CD4-positive, alpha-beta T cell treated with Interferon alpha-2 for 1 hour (primary cell): Measurements from ENCODE around the gene SLC25A26.

Source experiments
- DNase-seq, 2 donors: peaks; one replicate each; pipeline ENCODE4 v3.0.0-alpha.2; 2020 to 2022

SLC25A26 gene

DNA sequence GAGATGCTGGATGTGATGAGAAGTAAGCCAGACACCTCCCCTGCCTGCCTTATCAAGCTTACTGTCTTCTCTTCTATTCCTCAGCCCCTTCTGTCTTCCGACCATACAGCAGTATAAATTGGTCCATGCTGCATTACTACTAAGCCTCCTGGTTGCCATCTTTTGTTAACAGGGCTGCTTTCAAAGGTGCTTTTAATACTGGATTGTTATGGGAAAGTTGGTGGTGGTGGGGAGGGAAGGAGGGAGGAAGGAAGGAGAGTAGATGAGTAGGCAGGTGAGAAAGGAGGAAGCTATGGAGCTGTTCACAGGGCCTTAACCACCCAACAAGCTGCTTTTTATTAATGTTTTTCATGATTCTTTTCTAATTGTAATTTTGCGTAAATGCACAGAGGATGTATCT lies 114.9 kb downstream of the SLC25A26 start:
- no peak for DNase-seq

DNA sequence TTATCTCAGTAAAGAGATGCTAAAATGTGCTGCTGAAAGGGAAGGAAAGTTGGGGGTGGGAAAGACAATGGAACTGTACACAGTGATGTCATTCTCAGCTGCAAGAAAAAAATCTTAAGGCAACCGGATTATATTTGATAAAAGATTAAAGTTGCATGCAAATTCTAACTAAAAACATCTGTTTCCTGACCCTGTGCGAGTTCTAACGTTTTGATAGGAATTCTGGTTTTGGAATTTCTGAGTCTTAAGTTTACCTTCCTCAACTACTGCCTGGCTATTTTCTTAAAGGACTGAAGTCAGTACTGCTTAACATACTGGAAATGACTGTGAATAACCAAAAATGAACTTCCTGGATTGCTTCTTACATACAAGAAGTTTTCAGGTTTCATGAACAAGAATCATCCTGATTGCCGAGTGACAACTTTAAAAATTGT lies 115.5 kb downstream of the SLC25A26 start:
- DNase-seq, result no peak

DNA sequence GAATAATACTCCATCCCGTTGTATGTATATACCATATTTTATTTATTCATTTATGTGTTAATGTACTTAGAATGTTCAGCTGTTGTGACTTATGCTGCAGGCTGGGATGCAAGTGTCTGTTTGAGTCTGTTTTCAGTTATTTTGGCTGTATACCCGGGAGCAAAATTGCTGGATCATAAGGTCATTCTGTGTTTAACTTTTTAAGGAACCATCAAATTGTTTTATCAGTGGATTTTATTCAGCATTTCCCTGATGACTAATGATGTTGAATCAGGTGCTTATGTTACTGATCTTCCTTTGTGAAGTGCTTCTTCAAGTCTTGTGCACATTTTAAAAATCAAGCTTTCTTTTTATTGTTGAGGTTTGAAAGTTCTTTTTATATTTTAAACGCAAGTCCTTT lies 118.1 kb downstream of the SLC25A26 start:
- DNase-seq, result no peak

DNA sequence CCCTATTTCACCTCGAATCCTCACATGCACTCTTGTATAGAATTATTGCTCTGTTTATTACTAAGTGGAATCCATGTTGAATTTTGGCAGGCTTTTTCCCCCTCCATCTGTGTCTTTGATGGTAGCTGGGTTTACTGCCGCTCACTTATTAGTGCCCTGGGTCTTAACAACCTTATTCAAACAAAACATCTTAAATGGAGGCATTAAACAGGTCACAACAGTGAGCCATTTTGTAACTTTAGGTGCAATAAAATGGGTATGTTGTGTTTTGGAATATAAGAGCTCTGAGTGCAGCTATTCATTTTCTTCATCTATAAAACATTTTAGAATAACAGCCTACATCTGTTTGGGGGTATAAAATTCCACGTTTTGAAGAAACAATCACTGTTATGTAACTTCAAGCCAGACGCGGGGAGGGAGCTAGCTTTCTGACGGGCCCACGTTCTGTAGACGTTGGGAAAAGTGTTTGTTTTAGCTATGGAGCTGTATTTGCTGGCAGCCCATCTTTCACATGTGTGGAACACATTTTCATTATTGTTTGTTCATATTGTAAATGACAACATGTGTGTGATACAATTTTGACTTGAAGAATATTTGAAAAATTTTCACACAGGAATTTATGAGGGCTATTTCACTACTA lies 122.0 kb downstream of the SLC25A26 start:
- no peak for DNase-seq

DNA sequence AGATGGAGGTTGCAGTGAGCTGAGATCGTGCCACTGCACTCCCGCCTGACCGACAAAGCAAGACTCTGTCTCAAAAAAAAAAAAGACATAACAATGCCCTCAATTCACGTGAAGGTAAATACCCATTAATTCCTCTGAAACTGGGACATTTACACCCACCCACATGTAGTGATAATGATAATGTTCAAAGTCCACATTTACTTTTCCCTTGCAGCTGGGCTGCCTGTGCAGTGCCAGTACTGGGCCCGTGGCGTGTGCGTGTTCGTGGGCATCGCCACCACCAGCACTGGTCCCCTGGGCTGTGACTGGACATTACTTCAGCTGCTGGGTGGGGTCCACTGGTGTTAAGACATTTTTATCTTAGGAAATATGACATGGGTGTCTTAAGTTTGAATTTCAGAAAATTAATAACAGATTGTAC lies 123.6 kb downstream of the SLC25A26 start:
- no peak for DNase-seq

DNA sequence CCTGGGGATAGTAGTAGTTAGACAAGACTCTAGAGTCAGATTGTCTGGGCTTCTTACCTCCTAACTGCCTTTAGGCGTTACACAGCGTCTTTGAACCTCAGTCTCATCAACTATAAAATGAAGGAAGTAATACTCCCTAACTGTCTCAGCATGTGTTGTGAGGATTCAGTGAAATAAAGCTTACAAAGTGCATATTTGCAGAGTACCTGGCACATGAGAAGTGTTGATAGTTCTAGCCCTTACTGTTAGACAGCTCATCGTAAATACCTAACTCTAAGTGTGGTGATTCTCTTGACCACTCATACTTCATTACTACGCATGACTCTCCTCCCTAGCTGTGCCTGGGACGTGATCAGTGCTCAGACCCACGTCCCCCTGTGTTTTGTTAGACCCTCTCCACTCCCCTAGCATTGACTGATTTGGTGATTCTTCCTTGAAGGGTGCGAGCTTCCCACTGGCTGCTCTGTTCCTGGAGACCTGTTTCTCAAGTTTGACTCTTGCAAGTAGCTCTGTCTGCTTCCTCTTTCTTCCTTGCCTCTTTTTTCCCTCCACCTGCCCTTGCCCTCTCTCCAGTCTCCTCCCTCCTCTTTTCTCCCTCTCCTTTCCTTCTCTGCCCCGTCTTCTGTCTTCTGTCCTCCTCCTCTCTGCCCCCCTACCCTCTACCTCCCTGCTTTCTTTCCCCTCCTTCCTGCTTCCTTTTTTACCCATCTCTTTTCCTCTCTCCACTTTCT lies 124.2 kb downstream of the SLC25A26 start:
- no peak for DNase-seq

DNA sequence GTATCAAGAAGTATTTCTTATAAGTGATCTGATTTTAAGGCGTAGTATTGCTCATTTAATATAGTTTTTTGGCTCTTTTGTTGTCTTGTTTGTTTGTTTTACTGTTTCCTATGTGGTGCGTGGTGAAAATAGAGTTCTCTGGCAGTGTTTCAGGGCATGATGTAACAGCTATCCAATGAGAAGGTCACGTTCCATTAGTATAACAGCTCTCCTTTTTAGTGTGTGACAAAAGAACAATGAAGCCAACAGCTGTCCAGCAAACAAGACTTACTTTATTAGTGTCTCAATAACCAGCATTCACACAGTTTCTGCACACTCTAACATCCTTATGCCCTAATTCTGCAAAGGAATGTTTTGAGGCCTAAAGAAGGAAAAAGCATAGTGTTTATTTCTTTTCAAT lies 127.9 kb downstream of the SLC25A26 start:
- DNase-seq, result no peak

DNA sequence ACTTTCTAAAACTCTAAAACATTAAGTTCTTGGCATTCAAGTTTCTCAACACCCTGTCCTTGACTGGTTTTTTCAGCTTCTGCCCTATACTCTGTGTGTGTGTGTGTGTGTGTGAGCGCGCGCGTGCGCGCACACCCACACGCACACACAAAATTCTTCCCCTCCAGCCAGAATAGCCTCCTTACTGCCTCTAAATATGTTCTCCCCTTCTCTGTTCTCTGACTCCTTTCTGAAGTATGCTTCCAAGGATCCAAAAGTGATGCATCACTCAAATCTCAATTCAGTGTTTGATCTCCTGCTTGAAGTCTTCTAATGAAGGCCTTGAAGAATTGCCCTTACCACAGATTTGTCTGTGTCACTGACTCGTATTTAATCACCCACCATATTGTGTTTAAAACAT lies 129.8 kb downstream of the SLC25A26 start:
- no peak for DNase-seq

DNA sequence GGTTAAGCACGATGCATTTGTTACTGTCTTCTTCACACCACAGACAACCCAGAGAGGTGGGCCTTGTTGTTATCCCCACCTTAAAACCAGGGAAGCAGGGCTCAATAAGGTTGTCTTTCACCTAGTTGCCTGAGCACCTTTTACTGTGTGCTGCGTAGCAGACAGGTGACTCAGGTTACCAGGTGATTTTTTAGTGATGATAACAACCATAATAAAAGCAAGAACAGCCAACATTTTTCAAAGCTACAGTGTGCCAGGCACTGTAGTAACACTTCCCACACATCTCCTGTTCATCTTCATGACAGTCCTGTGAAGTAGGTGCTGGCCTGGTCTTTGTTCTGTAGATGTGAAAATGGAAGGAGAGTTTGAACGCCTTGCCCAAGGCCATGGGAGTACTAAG lies 132.2 kb downstream of the SLC25A26 start:
- DNase-seq, result no peak

DNA sequence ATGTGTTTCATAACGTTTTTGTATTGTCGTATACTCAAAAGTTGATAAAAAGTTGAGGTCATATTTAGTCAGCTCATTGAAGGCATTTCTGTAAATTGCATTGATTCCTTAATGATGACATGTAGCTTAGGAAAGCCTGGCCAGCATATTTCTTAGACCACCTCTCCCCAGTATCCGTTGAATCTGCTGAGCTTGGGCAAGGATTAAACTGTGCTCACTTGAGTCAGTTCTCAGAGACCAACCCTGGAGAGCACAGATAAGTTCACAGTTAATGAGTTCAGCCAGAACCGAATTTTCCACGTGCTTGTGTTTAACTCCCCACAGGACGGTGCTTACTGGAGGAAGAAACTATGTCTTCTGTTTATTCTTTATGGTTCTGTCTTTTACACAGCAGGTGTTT lies 132.7 kb downstream of the SLC25A26 start:
- no peak for DNase-seq

DNA sequence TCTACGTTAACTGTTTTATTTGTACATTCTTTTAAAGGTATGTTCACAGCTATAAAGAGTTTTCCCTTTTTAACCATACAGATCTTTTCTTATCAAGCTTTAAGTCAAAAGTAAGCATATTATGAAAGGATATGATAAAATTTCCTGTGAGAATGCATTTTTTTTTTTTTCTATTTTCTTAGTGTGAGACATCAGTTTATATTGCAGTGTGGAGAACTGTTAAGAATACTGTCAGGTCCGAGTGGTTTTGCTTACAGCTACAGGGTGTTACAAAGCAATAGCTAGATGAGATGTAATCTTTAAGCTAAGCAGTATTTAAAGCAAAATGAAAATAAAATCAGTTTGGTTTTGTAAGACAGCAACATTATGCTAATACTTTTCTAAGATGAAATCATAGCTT lies 133.2 kb downstream of the SLC25A26 start:
- peak in 1 of 2 donors; percentile 23 for DNase-seq

DNA sequence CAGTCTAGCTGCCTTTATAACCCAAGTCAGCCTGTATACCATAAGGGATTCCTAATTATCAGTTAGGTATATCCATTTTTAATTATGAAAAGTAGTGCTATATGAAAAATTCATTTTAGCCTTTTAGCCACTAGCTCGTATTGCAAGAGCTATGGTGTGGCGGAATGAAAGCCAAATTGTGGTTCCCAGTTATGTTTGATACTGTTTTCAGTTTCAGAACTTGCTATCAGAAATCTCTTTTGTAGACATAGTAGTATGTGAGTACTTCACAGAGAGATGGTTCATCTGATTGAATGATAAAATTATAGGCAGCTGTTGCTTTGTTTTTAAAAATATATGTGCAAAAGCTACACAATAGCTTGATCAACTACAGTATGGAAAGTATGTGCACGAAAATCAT lies 134.6 kb downstream of the SLC25A26 start:
- no peak for DNase-seq

DNA sequence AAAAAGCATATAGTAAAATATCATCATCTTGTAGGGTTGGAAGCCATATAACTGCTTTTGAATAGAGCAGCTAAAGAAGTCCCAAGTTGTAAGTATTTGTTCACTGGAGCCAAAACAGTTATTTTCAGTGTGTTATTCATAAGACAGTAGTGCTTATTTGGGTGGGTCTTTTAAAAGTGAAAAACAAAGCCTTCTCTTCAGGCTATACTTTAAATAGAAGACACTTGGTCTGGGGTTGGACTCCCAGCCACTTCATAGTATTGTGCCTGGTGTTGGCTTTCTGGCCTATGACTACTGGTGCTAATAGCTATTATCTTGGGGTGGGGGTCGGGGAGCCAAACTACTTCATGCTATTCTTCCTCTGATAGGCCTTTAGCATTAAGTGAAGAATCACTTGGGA lies 135.2 kb downstream of the SLC25A26 start:
- no peak for DNase-seq

DNA sequence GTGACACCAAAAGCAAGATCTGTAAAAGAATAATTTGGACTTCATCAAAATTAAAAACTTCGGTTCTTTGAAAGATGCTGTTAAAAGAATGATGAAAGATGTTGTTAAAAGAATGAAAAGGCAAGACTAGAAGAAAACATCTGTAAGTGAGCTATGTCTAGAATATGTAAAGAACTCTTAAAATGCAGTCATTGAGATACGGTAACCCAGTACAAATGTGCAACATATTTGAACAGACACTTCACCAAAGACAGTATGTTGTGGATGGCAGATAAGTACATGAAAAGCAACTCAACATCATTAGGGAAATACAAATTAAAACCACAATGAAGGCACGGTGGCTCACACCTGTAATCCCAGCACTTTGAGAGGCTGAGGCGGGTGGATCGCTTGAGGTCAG lies 140.6 kb downstream of the SLC25A26 start:
- no peak for DNase-seq

DNA sequence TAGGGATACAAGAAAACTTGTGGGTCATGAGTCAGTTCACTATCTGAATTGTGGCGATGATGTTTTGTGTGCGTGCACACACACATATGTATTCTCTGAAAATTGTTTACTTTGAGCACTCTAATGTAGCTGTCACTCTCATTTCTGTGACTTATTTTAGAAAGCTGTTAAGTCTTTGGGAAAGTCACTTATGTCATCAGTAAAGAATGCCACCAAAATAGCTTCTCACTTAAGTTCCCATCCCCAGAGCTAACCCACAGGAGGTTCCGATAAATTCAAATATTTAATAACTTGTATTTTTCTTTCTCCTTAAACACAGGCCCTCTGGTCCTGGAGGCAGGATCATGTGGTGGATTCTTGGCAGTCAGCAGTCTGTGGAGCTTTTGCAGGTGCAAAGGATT lies 141.7 kb downstream of the SLC25A26 start:
- no peak for DNase-seq

DNA sequence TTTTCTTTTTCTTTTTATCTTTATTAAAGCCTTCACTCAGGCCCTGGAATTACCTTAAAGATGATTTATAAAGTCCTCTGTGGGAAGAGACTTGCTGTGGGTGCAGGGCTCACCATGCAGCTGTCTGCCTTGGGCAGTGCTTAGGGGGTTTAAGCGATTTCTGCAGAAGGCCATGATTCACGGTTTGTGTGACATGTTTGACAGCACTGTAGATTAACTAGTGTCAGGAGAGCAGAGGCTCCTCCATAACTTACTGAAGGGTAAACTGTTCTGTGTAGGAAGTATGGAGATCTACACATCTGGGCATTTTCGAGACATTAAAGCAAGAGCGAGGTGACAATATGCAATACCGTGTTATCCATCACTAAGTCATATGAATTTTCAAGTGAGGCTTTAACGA lies 142.3 kb downstream of the SLC25A26 start:
- DNase-seq, result no peak

DNA sequence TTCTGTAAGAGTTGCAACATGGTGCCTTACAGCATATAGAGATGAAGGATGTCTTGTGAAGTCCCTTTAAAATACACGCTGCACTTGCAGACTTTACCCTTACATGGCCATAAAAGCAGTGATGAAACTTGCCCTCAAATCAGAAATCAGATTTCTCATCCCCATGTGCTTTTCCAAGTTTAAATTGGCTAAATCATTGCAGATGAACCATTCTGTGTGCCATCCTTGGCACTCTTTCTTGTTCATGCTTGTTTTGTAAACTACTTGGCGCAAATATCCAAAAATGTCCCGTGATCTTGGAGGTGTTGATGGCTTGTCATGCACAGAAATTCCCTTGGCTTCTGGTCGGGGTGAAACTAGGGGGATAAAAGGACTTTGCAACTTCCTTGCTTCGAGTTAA lies 144.3 kb downstream of the SLC25A26 start:
- DNase-seq, result no peak

DNA sequence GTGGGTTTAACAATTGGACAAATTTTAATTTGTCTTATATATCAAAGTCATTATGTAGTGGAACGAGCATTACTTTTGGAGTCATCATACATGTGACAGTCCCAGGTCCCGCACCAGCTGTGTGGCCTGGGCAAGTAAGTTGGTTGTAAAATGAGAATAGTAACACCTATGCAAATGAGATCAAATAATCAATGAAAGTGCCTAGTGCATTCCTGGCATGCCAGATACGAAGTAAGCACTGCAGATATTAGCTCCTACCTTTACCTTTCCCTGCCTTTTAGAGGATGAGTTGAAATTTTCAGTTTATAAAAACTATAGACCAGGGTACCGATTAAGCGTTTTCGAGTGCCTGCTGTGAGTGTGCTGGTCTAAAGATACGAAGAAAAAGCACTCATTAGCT lies 145.9 kb downstream of the SLC25A26 start:
- DNase-seq, result no peak

DNA sequence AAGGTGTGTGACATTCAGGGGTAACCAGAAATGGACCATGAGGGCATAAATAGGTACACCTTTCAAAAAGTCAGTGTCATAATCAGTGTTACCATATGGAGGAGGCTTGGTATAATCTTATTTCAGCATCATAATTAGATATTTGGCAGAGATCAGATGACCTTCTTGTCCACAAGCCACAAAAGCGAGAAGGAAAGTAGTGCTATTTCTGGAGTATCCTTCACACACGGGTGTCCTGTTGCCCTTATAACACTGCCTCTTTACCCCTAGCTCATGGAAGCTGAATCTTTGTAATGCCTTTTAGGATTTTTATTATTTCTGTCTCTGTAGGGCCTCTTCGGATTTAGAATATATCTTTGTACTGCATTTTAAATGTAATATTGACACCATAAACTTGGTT lies 147.2 kb downstream of the SLC25A26 start:
- DNase-seq, result no peak

DNA sequence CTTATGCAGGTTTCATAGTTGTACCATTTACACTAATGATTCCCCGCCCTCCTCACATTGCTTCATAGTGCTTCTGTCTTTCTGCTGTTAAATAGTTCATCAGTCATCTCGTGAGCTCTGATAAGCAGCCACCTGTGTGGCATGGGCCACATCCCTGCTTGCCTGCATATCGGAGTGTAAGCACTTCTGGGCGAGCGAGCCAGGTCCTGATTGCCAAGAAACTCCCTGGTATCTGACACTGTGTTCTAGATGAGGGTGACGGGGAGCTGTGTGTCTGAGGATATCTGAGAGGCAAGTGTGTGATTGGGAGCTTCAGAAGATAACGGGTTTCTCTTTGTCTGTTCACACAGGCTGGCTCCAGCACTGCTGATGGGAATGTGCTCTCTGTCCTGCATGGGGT lies 149.4 kb downstream of the SLC25A26 start:
- DNase-seq, result no peak

DNA sequence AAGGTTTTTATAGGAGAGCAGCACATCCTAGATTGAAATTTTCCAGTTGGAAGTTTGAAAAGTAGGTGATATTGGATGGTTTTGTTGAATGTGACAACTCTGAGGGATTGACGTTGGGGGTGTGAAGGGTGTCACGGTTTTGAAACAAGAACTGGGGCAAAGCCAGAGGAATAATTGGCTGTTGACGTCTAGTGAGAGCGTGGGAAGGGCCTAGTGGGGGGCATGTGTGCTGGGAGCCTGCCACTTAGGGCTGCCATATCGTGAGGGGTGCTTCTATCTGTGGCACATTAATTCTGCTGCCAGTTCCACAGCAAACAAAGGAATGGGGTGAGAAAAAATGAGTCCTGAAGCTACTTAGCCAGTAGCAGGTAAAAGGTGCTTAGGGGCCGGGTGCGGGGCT lies 150.6 kb downstream of the SLC25A26 start:
- no peak for DNase-seq

DNA sequence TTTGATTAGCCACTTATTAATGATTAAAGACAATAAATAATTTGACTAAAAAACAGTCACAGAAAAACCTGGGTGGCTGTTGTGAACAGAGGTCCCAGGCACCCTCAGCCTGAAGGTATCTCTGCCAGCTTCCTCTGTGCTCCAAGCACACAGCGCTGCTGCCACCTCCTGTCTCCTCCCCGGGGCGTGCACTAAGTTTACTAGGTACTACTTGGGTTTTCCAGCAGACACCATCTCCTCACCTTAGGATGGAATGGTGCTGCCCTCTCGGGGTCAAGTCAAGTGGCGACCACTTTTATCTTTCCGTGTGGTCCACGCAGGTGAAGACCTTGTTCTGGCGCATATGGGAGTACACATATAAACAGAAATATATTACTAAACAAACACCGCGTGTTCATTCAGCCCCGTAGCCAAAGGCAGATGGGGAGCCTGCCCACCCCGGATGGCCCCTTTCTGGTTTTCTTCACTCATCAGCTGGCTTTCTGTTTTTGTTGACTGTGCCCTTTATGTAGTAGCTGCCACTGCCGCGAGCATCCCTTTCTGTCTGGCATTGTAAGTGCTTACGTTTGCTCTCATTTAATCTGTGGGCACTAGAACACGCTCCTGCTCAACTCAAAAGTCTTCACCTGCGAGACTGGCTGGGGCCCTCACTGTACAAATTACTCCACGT lies 152.0 kb downstream of the SLC25A26 start:
- peak; percentile 38 to 61 for DNase-seq

DNA sequence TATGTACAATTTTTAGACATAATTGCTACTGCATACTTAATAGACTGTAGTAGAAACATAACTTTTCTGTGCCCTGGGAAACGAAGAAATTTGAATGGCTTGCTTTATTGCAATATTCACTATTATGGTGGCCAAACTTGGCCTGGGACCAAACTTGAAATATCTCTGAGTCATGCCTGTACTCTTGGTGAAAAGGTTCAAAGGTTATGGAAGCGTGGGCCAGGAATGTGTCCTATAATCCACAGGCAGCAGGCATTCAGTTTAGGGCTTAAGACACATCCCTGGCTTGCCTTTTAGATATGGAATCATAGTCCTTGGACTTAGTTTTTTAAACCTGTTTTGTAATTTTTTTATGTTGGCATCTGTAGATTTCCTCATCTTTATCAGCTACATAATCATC lies 155.8 kb downstream of the SLC25A26 start:
- DNase-seq, result no peak

DNA sequence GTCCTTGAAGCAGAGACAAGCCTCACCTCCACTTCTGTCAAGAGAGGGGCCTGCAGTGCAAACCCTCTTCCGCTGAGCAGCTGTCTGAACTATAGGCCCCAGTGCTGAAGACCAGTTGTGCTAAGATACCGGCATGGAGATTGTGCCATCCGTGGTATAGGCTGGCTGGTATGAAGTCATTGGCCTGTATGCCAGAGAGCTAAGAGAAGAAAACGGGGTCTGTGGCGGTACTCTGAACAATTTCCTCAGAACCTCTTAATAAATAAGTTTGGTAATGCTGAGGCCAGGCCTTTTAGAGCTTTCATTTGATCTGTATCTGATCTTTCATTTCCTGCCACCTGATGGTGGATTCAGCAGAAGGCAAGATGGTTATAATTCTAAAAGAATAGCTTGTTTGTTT lies 157.0 kb downstream of the SLC25A26 start:
- peak in 1 of 2 donors; percentile 37 for DNase-seq
